GM18520 (cell line): ENCODE results near the gene NRIP1.

Experiments used
- ATAC-seq: cut with Tn5 transposase; IDR thresholded peaks from one replicate; pipeline ENCODE4 v1.9.1; 2021; ENCODE audit not compliant: unreplicated experiment

NRIP1 gene

GRCh38 chr21:15066123-15066575 lies 1.3 kb upstream of the NRIP1 start:
- ATAC-seq: no peak

GRCh38 chr21:15065392-15066122 lies 757 bp upstream of the NRIP1 start:
- ATAC-seq: no peak

- peak; percentile 1 for ATAC-seq
These were observed 805 bp downstream of the NRIP1 start for GRCh38 chr21:15063814-15064575.

- ATAC-seq: no peak
These were observed 1.6 kb downstream of the NRIP1 start for GRCh38 chr21:15063081-15063813.

GRCh38 chr21:15062606-15062965 lies 2.2 kb downstream of the NRIP1 start:
- ATAC-seq: no peak

- no peak for ATAC-seq
These were observed 2.8 kb downstream of the NRIP1 start for GRCh38 chr21:15061747-15062605.

- no peak for ATAC-seq
These were observed 3.5 kb downstream of the NRIP1 start for GRCh38 chr21:15061279-15061678.

GRCh38 chr21:15060543-15061175 lies 4.1 kb downstream of the NRIP1 start:
- ATAC-seq: no peak

GRCh38 chr21:15059397-15059796 lies 5.4 kb downstream of the NRIP1 start:
- no peak for ATAC-seq

GRCh38 chr21:15058854-15059263 lies 5.9 kb downstream of the NRIP1 start:
- ATAC-seq: no peak

GRCh38 chr21:15057285-15057684 lies 7.5 kb downstream of the NRIP1 start:
- no peak for ATAC-seq

GRCh38 chr21:15054606-15055239 lies 10.1 kb downstream of the NRIP1 start:
- no peak for ATAC-seq

- ATAC-seq: no peak
These were observed 10.7 kb downstream of the NRIP1 start for GRCh38 chr21:15054089-15054488.

GRCh38 chr21:15053500-15053899 lies 11.3 kb downstream of the NRIP1 start:
- no peak for ATAC-seq

- ATAC-seq: no peak
These were observed 12.4 kb downstream of the NRIP1 start for GRCh38 chr21:15052459-15052763.

- peak; percentile 76 for ATAC-seq
These were observed 12.9 kb downstream of the NRIP1 start for GRCh38 chr21:15051644-15052458.

- ATAC-seq: no peak
These were observed 14.0 kb downstream of the NRIP1 start for GRCh38 chr21:15050568-15051377.

- no peak for ATAC-seq
These were observed 19.8 kb downstream of the NRIP1 start for GRCh38 chr21:15045017-15045416.
